Calu3 (cell line): ENCODE measurements around the gene LCN1. TPM values are rescaled to one million over a fixed set of nuclear protein-coding genes. Genes with fewer than 3 reads are reported as not detected.

ENCODE experiments used
- BruUV-seq: library from RNA; stranded (reverse); fragments of 400-500 nt; replicated peaks from 2 replicates; lab custom pipeline; 2021; lab: Mats Ljungman, UMichigan
- CTCF ChIA-PET: fragments of 300-600 bp; sonication (Branson Sonifier 250); formaldehyde crosslinking; loops from one replicate; lab custom pipeline; 2022; ENCODE audit warnings: antibody characterized with exemption; lab: Charles Lee
- DNase-seq: peaks from one replicate; pipeline ENCODE4 v3.0.0; 2022
- H3K27ac Mint-ChIP-seq: one replicate; pipeline ENCODE4 v1.8.0; 2022; ENCODE audit warnings: mixed read lengths; ENCODE audit not compliant: unreplicated experiment
- H3K27me3 Mint-ChIP-seq: one replicate; pipeline ENCODE4 v1.8.0; 2022; ENCODE audit warnings: mixed read lengths; ENCODE audit not compliant: unreplicated experiment
- H3K36me3 Mint-ChIP-seq: one replicate; pipeline ENCODE4 v1.8.0; 2022; ENCODE audit warnings: mild to moderate bottlenecking, moderate library complexity, mixed read lengths; ENCODE audit not compliant: insufficient read depth, unreplicated experiment
- H3K4me1 Mint-ChIP-seq: one replicate; pipeline ENCODE4 v1.8.0; 2022; ENCODE audit warnings: mild to moderate bottlenecking, low read depth, mixed read lengths; ENCODE audit not compliant: unreplicated experiment
- H3K4me3 Mint-ChIP-seq: one replicate; pipeline ENCODE4 v1.8.0; 2022; ENCODE audit warnings: mild to moderate bottlenecking, low read depth, moderate library complexity, mixed read lengths; ENCODE audit not compliant: unreplicated experiment
- H3K9me3 Mint-ChIP-seq: one replicate; pipeline ENCODE4 v1.8.0; 2022; ENCODE audit warnings: low read depth, mixed read lengths; ENCODE audit not compliant: unreplicated experiment
- intact Hi-C: fragments of 100-400 bp; cut with micrococcal nuclease; formaldehyde crosslinking; loops from one replicate; pipeline ENCODE4 v1.10.0; 2022; ENCODE audit not compliant: unreplicated experiment
- total RNA-seq: library from RNA; stranded (reverse); gene quantifications from 2 replicates; pipeline ENCODE4 v1.2.3, GENCODE V29; 2022
- TF ChIP-seq, protein P1 (sequence below): fragments of 200-600 bp; IDR thresholded peaks from one replicate; pipeline ENCODE4 v1.8.0; 2022; ENCODE audit warnings: antibody characterized with exemption; ENCODE audit not compliant: unreplicated experiment

Gene LCN1
- total RNA-seq, 1 experiment from 2014 or later, result not detected

GRCh38 chr9:135490166-135490870 is 30.9 kb upstream of the LCN1 start:
- H3K27me3 Mint-ChIP-seq, result no peaks in the 10 kb centered on the region
- no TSS peak for BruUV-seq
- DNase-seq, result no peak
- no peak overlapping the region for H3K4me3 Mint-ChIP-seq
- TF ChIP-seq, protein P1, sequence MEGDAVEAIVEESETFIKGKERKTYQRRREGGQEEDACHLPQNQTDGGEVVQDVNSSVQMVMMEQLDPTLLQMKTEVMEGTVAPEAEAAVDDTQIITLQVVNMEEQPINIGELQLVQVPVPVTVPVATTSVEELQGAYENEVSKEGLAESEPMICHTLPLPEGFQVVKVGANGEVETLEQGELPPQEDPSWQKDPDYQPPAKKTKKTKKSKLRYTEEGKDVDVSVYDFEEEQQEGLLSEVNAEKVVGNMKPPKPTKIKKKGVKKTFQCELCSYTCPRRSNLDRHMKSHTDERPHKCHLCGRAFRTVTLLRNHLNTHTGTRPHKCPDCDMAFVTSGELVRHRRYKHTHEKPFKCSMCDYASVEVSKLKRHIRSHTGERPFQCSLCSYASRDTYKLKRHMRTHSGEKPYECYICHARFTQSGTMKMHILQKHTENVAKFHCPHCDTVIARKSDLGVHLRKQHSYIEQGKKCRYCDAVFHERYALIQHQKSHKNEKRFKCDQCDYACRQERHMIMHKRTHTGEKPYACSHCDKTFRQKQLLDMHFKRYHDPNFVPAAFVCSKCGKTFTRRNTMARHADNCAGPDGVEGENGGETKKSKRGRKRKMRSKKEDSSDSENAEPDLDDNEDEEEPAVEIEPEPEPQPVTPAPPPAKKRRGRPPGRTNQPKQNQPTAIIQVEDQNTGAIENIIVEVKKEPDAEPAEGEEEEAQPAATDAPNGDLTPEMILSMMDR, result no peak
- H3K27ac Mint-ChIP-seq, result no peak overlapping the region
- CTCF ChIA-PET, result no interaction called here
- peaks cover 7% of the 10 kb centered on the region for H3K36me3 Mint-ChIP-seq
- H3K9me3 Mint-ChIP-seq, result no peaks in the 10 kb centered on the region
- H3K4me1 Mint-ChIP-seq, result no peaks in the 10 kb centered on the region
- intact Hi-C loops, result no loop called here

GRCh38 chr9:135490980-135491464 is 30.2 kb upstream of the LCN1 start:
- DNase-seq, result no peak
- intact Hi-C loops, result no loop called here

GRCh38 chr9:135491764-135492163 is 29.5 kb upstream of the LCN1 start:
- Mint-ChIP-seq H3K27ac (no peak overlapping the region), H3K4me1 (no peaks in the 10 kb centered on the region), H3K36me3 (peaks cover 5% of the 10 kb centered on the region), H3K9me3 (no peaks in the 10 kb centered on the region), H3K4me3 (no peak overlapping the region), H3K27me3 (no peaks in the 10 kb centered on the region)
- intact Hi-C loops, result no loop called here
- DNase-seq, result no peak
- no TSS peak for BruUV-seq
- TF ChIP-seq, protein P1, result no peak
- CTCF ChIA-PET, result no interaction called here

More at GRCh38 chr9:135490980-135491464, 30.2 kb upstream of the LCN1 start:
- Mint-ChIP-seq H3K4me1 (no peaks in the 10 kb centered on the region), H3K9me3 (no peaks in the 10 kb centered on the region), H3K27me3 (no peaks in the 10 kb centered on the region), H3K27ac (no peak overlapping the region), H3K36me3 (peaks cover 5% of the 10 kb centered on the region), H3K4me3 (no peak overlapping the region)
- no TSS peak for BruUV-seq
- CTCF ChIA-PET, result no interaction called here
- TF ChIP-seq, protein P1, result no peak

DNA sequence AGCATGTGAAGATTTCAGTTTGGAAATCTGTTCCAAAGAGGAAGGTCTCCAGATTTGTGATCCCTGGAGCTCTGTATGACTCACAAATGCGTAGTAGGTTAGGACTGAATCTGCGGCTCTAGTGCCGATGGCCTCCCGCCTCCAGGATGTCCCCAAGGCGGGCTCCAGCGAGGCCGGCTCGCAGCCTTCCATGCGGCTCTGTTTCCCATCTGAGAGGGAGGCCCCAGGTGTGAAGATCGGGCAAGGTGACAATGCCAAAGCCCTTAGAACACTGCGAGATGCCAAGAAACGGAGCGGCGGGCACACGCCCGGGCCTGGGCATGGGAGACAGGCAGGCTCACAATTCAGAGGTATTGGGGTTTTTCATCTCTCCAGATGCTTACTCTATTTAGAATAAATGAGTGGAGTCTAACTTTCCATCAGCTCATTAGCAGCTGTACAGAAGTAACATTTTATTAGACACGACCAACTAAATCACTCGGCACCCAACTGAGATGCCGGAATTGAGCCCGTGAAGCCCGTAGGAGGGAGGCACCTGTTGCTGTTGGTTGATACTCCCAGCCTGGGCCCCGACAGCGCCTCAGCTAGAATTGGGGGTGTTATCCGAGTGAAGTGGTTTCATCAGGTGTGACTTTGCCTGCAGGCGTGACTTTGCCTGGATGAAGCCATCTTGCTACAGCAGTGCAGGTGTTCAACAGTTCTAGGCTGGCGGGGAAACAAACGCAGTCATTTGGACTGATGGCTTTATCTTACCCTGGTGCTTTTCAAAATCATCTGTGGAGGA is 28.2 kb upstream of the LCN1 start:
- Mint-ChIP-seq H3K4me3 (no peak overlapping the region), H3K27me3 (no peaks in the 10 kb centered on the region), H3K9me3 (no peaks in the 10 kb centered on the region), H3K27ac (no peak overlapping the region), H3K4me1 (no peaks in the 10 kb centered on the region), H3K36me3 (no peaks in the 10 kb centered on the region)
- no TSS peak for BruUV-seq
- TF ChIP-seq, protein P1, result no peak
- DNase-seq, result no peak
- intact Hi-C loops, result no loop called here
- CTCF ChIA-PET, result interaction anchor here (0.8 kb wide), 1 partner anchor 12 kb away, joined by 4 read pairs; no protein-coding TSS in a partner anchor
